Natural killer cell (primary cell): Measurements from ENCODE around the gene CACNB3. TPM values are rescaled to one million over a fixed set of nuclear protein-coding genes. Genes with fewer than 3 reads are reported as not detected.

Experiments
- ATAC-seq, 3 donors: fragments of 150-1000 bp in 2 of 3; fragments of 200-7000 bp in 1 of 3; cut with Tn5 transposase; 1 replicate in 1 of 3; 2 replicates in 2 of 3; pipeline ENCODE4 v1.10.0; 2021; ENCODE audit warnings: mild to moderate bottlenecking in 2 of 3, moderate library complexity in 2 of 3
- DNase-seq, 2 donors: peaks; one replicate each; pipeline versions ENCODE4 v3.0.0 to v3.0.0-alpha.2; 2013 to 2021; ENCODE audit warnings: mixed read lengths in 1 of 2
- H3K27ac ChIP-seq: one replicate; pipeline ENCODE4 v1.5.1; 2013; ENCODE audit warnings: mild to moderate bottlenecking, low read length
- H3K27me3 ChIP-seq: one replicate; pipeline ENCODE4 v1.6.1; 2013; ENCODE audit warnings: low read length; ENCODE audit not compliant: control insufficient read depth, insufficient read depth
- H3K36me3 ChIP-seq: one replicate; pipeline ENCODE4 v1.6.1; 2013; ENCODE audit warnings: low read length; ENCODE audit not compliant: control insufficient read depth, insufficient read depth
- H3K4me1 ChIP-seq: one replicate; pipeline ENCODE4 v1.6.1; 2013; ENCODE audit warnings: low read length; ENCODE audit not compliant: control insufficient read depth, insufficient read depth
- H3K4me3 ChIP-seq: one replicate; pipeline ENCODE4 v1.5.1; 2013; ENCODE audit warnings: low read length
- H3K9me3 ChIP-seq: one replicate; pipeline ENCODE4 v1.6.1; 2013; ENCODE audit warnings: low read length; ENCODE audit not compliant: control insufficient read depth, insufficient read depth
- H3K27ac Mint-ChIP-seq, 2 donors: one replicate each; pipeline ENCODE4 v1.8.0; 2022; ENCODE audit warnings: mild to moderate bottlenecking in 2 of 2, mixed read lengths in 2 of 2, moderate library complexity in 1 of 2
- H3K27me3 Mint-ChIP-seq, 2 donors: one replicate each; pipeline ENCODE4 v1.8.0; 2022; ENCODE audit warnings: low read depth in 2 of 2, mixed read lengths in 2 of 2
- H3K36me3 Mint-ChIP-seq: one replicate; pipeline ENCODE4 v1.8.0; 2022; ENCODE audit warnings: mixed read lengths
- H3K4me1 Mint-ChIP-seq, 2 donors: one replicate each; pipeline ENCODE4 v1.8.0; 2022; ENCODE audit warnings: mixed read lengths in 2 of 2
- H3K4me3 Mint-ChIP-seq: one replicate; pipeline ENCODE4 v1.8.0; 2022; ENCODE audit warnings: mild to moderate bottlenecking, moderate library complexity, mixed read lengths
- H3K9me3 Mint-ChIP-seq, 2 donors: one replicate each; pipeline ENCODE4 v1.8.0; 2022; ENCODE audit warnings: mixed read lengths in 2 of 2
- CTCF ChIP-seq: fragments of 200-600 bp; IDR thresholded peaks from one replicate; pipeline ENCODE4 v1.8.0; 2022; ENCODE audit warnings: antibody characterized with exemption
- WGBS: methylation state at CpG from one replicate; pipeline ENCODE4 v1.1.7; 2013; ENCODE audit warnings: missing lambda C conversion rate; ENCODE audit not compliant: insufficient coverage; 5-methylcytosine and 5-hydroxymethylcytosine counted together
- intact Hi-C: fragments of 100-400 bp; cut with micrococcal nuclease; formaldehyde crosslinking; loops from one replicate; pipeline ENCODE4 v1.14.2; 2022
- total RNA-seq, 4 donors: library from RNA; stranded (reverse); fragments of 120-200 nt in 1 of 4; gene quantifications; one replicate each; pipeline versions ENCODE4 v1.2.3 to v1.2.4, GENCODE V29; 2013 to 2022

The CACNB3 gene
- total RNA-seq, 3 donors from 2014 or later (not counting 1 experiment from before 2014, with no cell fraction given), result 7.2 to 12.4 (median 12.2) TPM

- H3K4me3 ChIP-seq, result no peak overlapping the region
- WGBS, result 95% methylated on average over 63 of the region's 63 CpGs
- ATAC-seq (no peak), DNase-seq (no peak)
- peaks cover 0 to 4% of the 10 kb centered on the region in 2 donors for H3K4me1 Mint-ChIP-seq
- H3K36me3 Mint-ChIP-seq, result no peaks in the 10 kb centered on the region
- no peaks in the 10 kb centered on the region for H3K36me3 ChIP-seq
- H3K4me1 ChIP-seq, result no peaks in the 10 kb centered on the region
- intact Hi-C loops, result no loop called here
- no peak overlapping the region for H3K4me3 Mint-ChIP-seq
- H3K27ac Mint-ChIP-seq, result no peak overlapping the region
- H3K27me3 ChIP-seq, result peaks cover under 1% of the 10 kb centered on the region
- no peak overlapping the region for H3K27ac ChIP-seq
- no peaks in the 10 kb centered on the region for H3K9me3 ChIP-seq
- no peak for TF ChIP-seq CTCF
- no peaks in the 10 kb centered on the region for H3K9me3 Mint-ChIP-seq
- peaks cover 6 to 16% of the 10 kb centered on the region in 2 donors for H3K27me3 Mint-ChIP-seq
These were observed 35.6 kb upstream of the CACNB3 start for GRCh38 chr12:48782457-48783395.

GRCh38 chr12:48783432-48783831, 34.9 kb upstream of the CACNB3 start:
- H3K4me3 ChIP-seq, result no peak overlapping the region
- H3K27me3 ChIP-seq, result peaks cover 7% of the 10 kb centered on the region
- ATAC-seq (no peak), DNase-seq (no peak)
- Mint-ChIP-seq H3K27me3 (peaks cover 14 to 23% of the 10 kb centered on the region in 2 donors), H3K9me3 (no peaks in the 10 kb centered on the region), H3K27ac (no peak overlapping the region), H3K4me1 (peaks cover 0 to 11% of the 10 kb centered on the region in 2 donors), H3K36me3 (no peaks in the 10 kb centered on the region), H3K4me3 (no peak overlapping the region)
- H3K36me3 ChIP-seq, result no peaks in the 10 kb centered on the region
- intact Hi-C loops, result no loop called here
- 94% methylated on average over 4 of the region's 4 CpGs for WGBS
- H3K9me3 ChIP-seq, result no peaks in the 10 kb centered on the region
- TF ChIP-seq CTCF, result no peak
- H3K4me1 ChIP-seq, result peaks cover 3% of the 10 kb centered on the region
- no peak overlapping the region for H3K27ac ChIP-seq

GRCh38 chr12:48786591-48787544, 31.4 kb upstream of the CACNB3 start:
- intact Hi-C loops, result no loop called here
- Mint-ChIP-seq H3K36me3 (no peaks in the 10 kb centered on the region), H3K4me1 (peaks cover 0 to 25% of the 10 kb centered on the region in 2 donors), H3K4me3 (peak overlapping the region; percentile 55), H3K9me3 (no peaks in the 10 kb centered on the region), H3K27ac (no peak overlapping the region), H3K27me3 (peaks cover 26 to 43% of the 10 kb centered on the region in 2 donors)
- Histone ChIP-seq H3K4me3 (no peak overlapping the region), H3K9me3 (no peaks in the 10 kb centered on the region), H3K27ac (no peak overlapping the region), H3K36me3 (no peaks in the 10 kb centered on the region), H3K4me1 (peaks cover 16% of the 10 kb centered on the region), H3K27me3 (peaks cover 21% of the 10 kb centered on the region)
- WGBS, result 88% methylated on average over 7 of the region's 7 CpGs
- ATAC-seq, result no peak
- no peak for TF ChIP-seq CTCF
- DNase-seq, result no peak
